ENCODE measurements around the gene MYH13. TPM values are rescaled to one million over a fixed set of nuclear protein-coding genes. Genes with fewer than 3 reads are reported as not detected.

Gene MYH13
- total RNA-seq, result not detected

GRCh38 chr17:10372906-10373305 is at the start of gene MYH13:
Gene MYH13, minus strand, starts transcription at chr17:10373006. Its CDS starts 8,476 bp downstream, at chr17:10364530.

GRCh38 chr17:10421900-10422542 is 49.2 kb upstream of the MYH13 start, which contains the start of gene MYH8:
Gene MYH8, minus strand, starts transcription at chr17:10421950. Its CDS starts 1,723 bp downstream, at chr17:10420227.

Other genes starting within 250 kb of the MYH13 start
- 94.5 TPM for gene GAS7, start 174.4 kb downstream of the MYH13 start, total RNA-seq
- not detected for gene MYH8, start 48.9 kb upstream of the MYH13 start, total RNA-seq
- gene MYH4, start 96.6 kb upstream of the MYH13 start, total RNA-seq, result under 0.01 TPM
- gene MYH1, start 145.5 kb upstream of the MYH13 start, total RNA-seq, result not detected
- gene MYH2, start 176.7 kb upstream of the MYH13 start, total RNA-seq, result not detected